Breast epithelium (tissue), 4 donors: ENCODE data around the gene EPHA1. TPM values are rescaled to one million over a fixed set of nuclear protein-coding genes. Genes with fewer than 3 reads are reported as not detected.
A peak's percentile ranks its signal among the peaks of the same experiment; 100 is the strongest.
"Not testable (repeated sequence)": the region's sequence is repeated elsewhere in the genome, so short reads cannot be mapped to it uniquely, and the experiment has no call there.

ENCODE experiments used
- DNase-seq, 2 donors: peaks; one replicate each; pipeline ENCODE4 v3.0.0-alpha.2; 2019; ENCODE audit warnings: low spot score in 2 of 2
- H3K27ac ChIP-seq, 2 donors: fragments of 200-600 bp; sonication (generic) in 1 of 2; one replicate each; pipeline ENCODE4 v1.5.1; 2016 to 2019; ENCODE audit warnings: mild to moderate bottlenecking in 1 of 2
- H3K27me3 ChIP-seq, 2 donors: fragments of 200-600 bp; sonication (generic) in 1 of 2; one replicate each; pipeline versions ENCODE4 v1.5.1 to v1.6.0; 2017 to 2019; ENCODE audit warnings: control low read depth in 1 of 2, mild to moderate bottlenecking in 1 of 2
- H3K36me3 ChIP-seq: fragments of 200-600 bp; one replicate; pipeline ENCODE4 v1.5.1; 2019
- H3K4me1 ChIP-seq, 2 donors: fragments of 200-600 bp; sonication (generic); one replicate each; pipeline ENCODE4 v1.5.1; 2016 to 2019; ENCODE audit warnings: control low read depth in 1 of 2
- H3K4me3 ChIP-seq, 3 donors: fragments of 200-600 bp; sonication (generic); 1 replicate in 2 of 3; 2 replicates in 1 of 3; pipeline ENCODE4 v1.5.1; 2016 to 2019; ENCODE audit warnings: mild to moderate bottlenecking in 3 of 3, moderate library complexity in 2 of 3
- H3K9me3 ChIP-seq, 2 donors: fragments of 200-600 bp; sonication (generic) in 1 of 2; one replicate each; pipeline ENCODE4 v1.5.1; 2016 to 2019; ENCODE audit warnings: control low read depth in 1 of 2
- POLR2A ChIP-seq: fragments of 450-650 bp; IDR thresholded peaks from one replicate; pipeline ENCODE4 v1.6.1; 2016; ENCODE audit warnings: antibody characterized with exemption, mild to moderate bottlenecking, moderate library complexity
- POLR2AphosphoS5 ChIP-seq, 3 donors: sonication (generic); formaldehyde crosslinking; IDR thresholded peaks; one replicate each; pipeline ENCODE4 v1.6.1; 2017; ENCODE audit warnings: antibody characterized with exemption in 3 of 3
- intact Hi-C: fragments of 100-400 bp; cut with DNase I; formaldehyde crosslinking; loops from one replicate; pipeline ENCODE4 v1.15.1; 2023; ENCODE audit warnings: low total_unique reads
- total RNA-seq, 3 donors: library from RNA; depleted of rRNA; stranded (reverse); fragments of >200 nt; gene quantifications; one replicate each; pipeline ENCODE4 v1.1.0, GENCODE V29; 2016
- TF ChIP-seq, protein P1 (sequence below), 3 donors: fragments of 450-650 bp; IDR thresholded peaks; one replicate each; pipeline ENCODE4 v1.5.1; 2016 to 2017; ENCODE audit warnings: antibody characterized with exemption in 3 of 3, mild to moderate bottlenecking in 3 of 3, moderate library complexity in 3 of 3

EPHA1 gene
- total RNA-seq, 3 donors from 2014 or later = 11.8 to 15.4 TPM; not detected in 1

- no peaks in the 10 kb centered on the region for H3K9me3 ChIP-seq
- no peaks in the 10 kb centered on the region for H3K36me3 ChIP-seq
- TF ChIP-seq POLR2AphosphoS5 (IDR thresholded peaks at IDR 0.05) (peak in 1 of 3 donors; percentile 21), POLR2A (no peak)
- no peak overlapping the region for H3K27ac ChIP-seq
- no peak overlapping the region for H3K4me3 ChIP-seq
- intact Hi-C loops = loop anchor here (5.0 kb wide), 1 partner anchor 413 kb away; no protein-coding TSS in a partner anchor
- peaks cover 0 to 10% of the 10 kb centered on the region in 2 donors for H3K4me1 ChIP-seq
- H3K27me3 ChIP-seq = no peaks in the 10 kb centered on the region
- DNase-seq = no peak
These were observed 1.9 kb upstream of the EPHA1 start for GRCh38 chr7:143410521-143411004.

GRCh38 chr7:143408252-143408685, 387 bp downstream of the EPHA1 start:
- Histone ChIP-seq H3K27me3 (no peaks in the 10 kb centered on the region), H3K4me3 (peak overlapping the region in 2 of 3 donors; percentile 72 to 73), H3K4me1 (peaks cover 0 to 10% of the 10 kb centered on the region in 2 donors), H3K27ac (peak overlapping the region; percentile 12 to 45), H3K36me3 (no peaks in the 10 kb centered on the region), H3K9me3 (no peaks in the 10 kb centered on the region)
- no peak for DNase-seq
- intact Hi-C loops = loop anchor here (10.0 kb wide), 1 partner anchor 163 kb away; no protein-coding TSS in a partner anchor
- TF ChIP-seq, protein P1, sequence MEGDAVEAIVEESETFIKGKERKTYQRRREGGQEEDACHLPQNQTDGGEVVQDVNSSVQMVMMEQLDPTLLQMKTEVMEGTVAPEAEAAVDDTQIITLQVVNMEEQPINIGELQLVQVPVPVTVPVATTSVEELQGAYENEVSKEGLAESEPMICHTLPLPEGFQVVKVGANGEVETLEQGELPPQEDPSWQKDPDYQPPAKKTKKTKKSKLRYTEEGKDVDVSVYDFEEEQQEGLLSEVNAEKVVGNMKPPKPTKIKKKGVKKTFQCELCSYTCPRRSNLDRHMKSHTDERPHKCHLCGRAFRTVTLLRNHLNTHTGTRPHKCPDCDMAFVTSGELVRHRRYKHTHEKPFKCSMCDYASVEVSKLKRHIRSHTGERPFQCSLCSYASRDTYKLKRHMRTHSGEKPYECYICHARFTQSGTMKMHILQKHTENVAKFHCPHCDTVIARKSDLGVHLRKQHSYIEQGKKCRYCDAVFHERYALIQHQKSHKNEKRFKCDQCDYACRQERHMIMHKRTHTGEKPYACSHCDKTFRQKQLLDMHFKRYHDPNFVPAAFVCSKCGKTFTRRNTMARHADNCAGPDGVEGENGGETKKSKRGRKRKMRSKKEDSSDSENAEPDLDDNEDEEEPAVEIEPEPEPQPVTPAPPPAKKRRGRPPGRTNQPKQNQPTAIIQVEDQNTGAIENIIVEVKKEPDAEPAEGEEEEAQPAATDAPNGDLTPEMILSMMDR (IDR thresholded peaks at IDR 0.05) = no peak
- TF ChIP-seq POLR2AphosphoS5 (IDR thresholded peaks at IDR 0.05) = no peak
- TF ChIP-seq POLR2A = no peak

DNA sequence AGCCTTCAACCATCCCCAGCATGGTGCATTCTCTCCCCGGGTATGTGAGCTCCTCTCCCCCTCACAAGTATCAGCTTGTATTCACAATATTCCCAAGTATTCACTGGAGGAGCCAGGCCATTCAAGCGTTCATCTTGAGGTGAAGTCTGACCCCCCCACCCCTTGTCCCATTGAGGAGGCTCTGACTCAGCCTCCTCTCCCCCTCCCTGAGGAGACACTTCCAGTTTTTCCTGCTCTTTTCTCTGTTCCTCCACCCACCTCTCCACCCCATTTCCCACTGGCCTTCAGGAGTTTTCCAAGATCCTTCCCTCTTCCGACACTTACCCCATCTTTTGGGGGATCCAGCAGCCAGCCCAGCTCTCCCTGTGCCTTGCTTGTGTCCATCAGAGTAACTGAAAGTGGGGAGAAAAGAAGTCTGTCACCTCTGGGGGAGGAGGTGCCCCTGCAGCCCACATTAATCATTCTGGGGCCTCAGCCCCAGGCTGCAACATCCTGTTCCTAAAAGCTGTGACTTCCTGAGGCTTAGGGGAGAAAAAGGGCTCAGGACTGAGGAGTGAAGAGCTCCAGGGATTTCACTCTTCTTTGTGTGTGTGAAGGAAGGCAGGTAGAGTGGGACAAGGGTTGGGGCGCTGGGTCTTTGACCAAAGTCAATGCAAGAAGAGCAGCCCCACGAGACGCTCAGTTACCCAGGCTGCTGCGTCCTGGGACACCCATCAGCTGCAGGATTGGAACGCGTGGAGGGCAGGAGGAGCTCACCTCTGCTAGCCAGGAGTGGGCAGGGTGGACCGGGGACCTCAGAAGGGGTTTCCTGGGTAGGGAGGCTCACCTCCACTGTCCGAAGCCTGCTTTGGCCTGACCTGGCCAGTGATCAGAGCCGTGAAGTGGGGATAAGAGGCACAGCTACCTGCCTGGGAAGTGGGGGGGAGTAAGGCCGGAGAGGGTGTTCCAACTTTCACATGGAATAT, 1.1 kb downstream of the EPHA1 start:
- Histone ChIP-seq H3K4me1 (peaks cover 0 to 10% of the 10 kb centered on the region in 2 donors), H3K4me3 (peak overlapping the region in 2 of 3 donors; percentile 72 to 73), H3K27ac (peak overlapping the region; percentile 12 to 45), H3K27me3 (no peaks in the 10 kb centered on the region), H3K36me3 (no peaks in the 10 kb centered on the region), H3K9me3 (no peaks in the 10 kb centered on the region)
- intact Hi-C loops = loop anchor here (10.0 kb wide), 1 partner anchor 163 kb away; no protein-coding TSS in a partner anchor
- DNase-seq = peak in 1 of 2 donors; percentile 17
- TF ChIP-seq POLR2A = no peak
- no peak for TF ChIP-seq POLR2AphosphoS5 (IDR thresholded peaks at IDR 0.05)
- TF ChIP-seq, protein P1 (IDR thresholded peaks at IDR 0.05) = no peak

DNA sequence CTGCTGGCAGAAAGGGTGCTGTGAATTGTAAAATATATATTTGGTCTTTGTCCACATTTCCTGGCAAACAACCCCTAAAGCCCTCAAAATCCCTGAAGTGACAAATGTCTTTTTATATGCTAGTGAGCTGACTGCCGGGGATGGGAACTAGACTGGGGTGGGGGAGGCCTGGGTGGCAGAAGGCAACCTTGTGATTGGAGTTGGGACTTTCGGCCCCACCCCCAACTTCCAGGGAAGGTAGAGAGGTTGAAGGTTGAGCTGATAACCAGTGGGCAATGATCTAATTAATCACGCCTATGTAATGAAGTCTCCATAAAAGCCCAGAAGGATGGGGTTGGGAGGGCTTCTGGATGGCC, 2.7 kb downstream of the EPHA1 start:
- Histone ChIP-seq H3K27me3 (no peaks in the 10 kb centered on the region), H3K9me3 (no peaks in the 10 kb centered on the region), H3K36me3 (no peaks in the 10 kb centered on the region), H3K4me1 (peaks cover 0 to 10% of the 10 kb centered on the region in 2 donors), H3K27ac (no peak overlapping the region), H3K4me3 (no peak overlapping the region)
- DNase-seq = peak in 1 of 2 donors; percentile 15
- intact Hi-C loops = loop anchor here (10.0 kb wide), 1 partner anchor 161 kb away; no protein-coding TSS in a partner anchor
- TF ChIP-seq, protein P1 (IDR thresholded peaks at IDR 0.05) = no peak
- no peak for TF ChIP-seq POLR2A
- TF ChIP-seq POLR2AphosphoS5 (IDR thresholded peaks at IDR 0.05) = no peak

DNA sequence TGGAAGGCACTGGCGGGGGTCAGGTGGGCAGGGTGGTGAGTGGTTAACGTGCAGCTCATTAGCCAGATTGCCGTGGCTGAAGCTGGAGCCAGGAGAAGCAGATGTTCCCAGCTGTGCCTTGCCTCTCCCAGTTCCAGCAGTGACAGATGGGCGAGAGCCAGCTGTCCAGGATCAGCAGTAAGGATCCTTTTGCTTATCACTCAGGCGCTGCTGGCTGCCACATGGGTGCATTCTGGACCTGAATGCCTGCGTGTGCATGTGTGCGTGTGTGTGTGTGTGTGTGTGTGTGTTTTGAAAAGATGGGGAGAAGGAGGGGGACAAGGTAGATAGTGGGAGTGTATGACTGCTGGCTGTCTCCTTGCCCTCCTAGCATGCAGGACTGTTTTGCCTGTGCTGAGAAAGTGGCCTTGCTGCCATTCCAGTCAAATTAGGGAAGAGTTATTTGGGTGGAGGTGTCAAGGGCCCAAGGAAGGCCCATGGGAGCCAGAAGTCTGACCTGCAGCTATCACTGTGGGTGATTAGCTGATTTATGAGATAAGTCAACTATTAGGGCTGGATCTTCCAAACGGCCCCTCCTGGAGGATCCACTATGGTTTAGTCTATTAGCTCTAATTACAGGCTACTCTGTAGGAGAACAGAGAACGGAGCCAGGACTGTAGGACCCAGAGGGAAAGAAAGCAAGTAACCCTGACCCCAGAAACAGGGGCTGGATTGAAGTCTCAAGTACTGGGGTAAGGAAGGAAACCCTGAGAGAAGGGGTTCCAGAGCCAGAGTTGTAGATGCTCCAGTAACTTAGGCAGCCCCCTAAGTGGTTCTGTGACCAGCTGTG, 3.3 kb downstream of the EPHA1 start:
- no peaks in the 10 kb centered on the region for H3K27me3 ChIP-seq
- TF ChIP-seq POLR2AphosphoS5 (IDR thresholded peaks at IDR 0.05) = no peak
- TF ChIP-seq, protein P1 (IDR thresholded peaks at IDR 0.05) = no peak

GRCh38 chr7:143402233-143402632, 6.4 kb downstream of the EPHA1 start:
- not testable (repeated sequence) for DNase-seq, H3K27ac ChIP-seq, H3K36me3 ChIP-seq, H3K27me3 ChIP-seq, H3K4me3 ChIP-seq, H3K9me3 ChIP-seq, H3K4me1 ChIP-seq
- intact Hi-C loops = loop anchor here (10.0 kb wide), 1 partner anchor 157 kb away; no protein-coding TSS in a partner anchor

More for the DNA sequence above, 3.3 kb downstream of the EPHA1 start:
- DNase-seq = no peak
- intact Hi-C loops = loop anchor here (10.0 kb wide), 1 partner anchor 161 kb away; no protein-coding TSS in a partner anchor
- no peaks in the 10 kb centered on the region for H3K36me3 ChIP-seq
- H3K9me3 ChIP-seq = no peaks in the 10 kb centered on the region
- H3K27ac ChIP-seq = no peak overlapping the region
- H3K4me3 ChIP-seq = no peak overlapping the region
- peaks cover 0 to 10% of the 10 kb centered on the region in 2 donors for H3K4me1 ChIP-seq
